Measurements from ENCODE around the gene RAB27A.
"Not testable (repeated sequence)": the region's sequence is repeated elsewhere in the genome, so short reads cannot be mapped to it uniquely, and the experiment has no call there.

Gene RAB27A

GRCh38 chr15:55281517-55282228 lies 7.9 kb downstream of the RAB27A start:
- no peak for DNase-seq (ENCODE audit: low spot score)

GRCh38 chr15:55280589-55280988 lies 9.0 kb downstream of the RAB27A start:
- not testable (repeated sequence) for DNase-seq (ENCODE audit: low spot score)

- DNase-seq (ENCODE audit: low spot score) = peak; percentile 66
These were observed 9.8 kb downstream of the RAB27A start for GRCh38 chr15:55279746-55280351.

GRCh38 chr15:55279100-55279745 lies 10.4 kb downstream of the RAB27A start:
- no peak for DNase-seq (ENCODE audit: low spot score)

- DNase-seq (ENCODE audit: low spot score) = no peak
These were observed 11.9 kb downstream of the RAB27A start for GRCh38 chr15:55277715-55278114.

GRCh38 chr15:55277116-55277564 lies 12.5 kb downstream of the RAB27A start:
- DNase-seq (ENCODE audit: low spot score) = no peak

- DNase-seq (ENCODE audit: low spot score) = no peak
These were observed 13.3 kb downstream of the RAB27A start for GRCh38 chr15:55276324-55276723.

- DNase-seq (ENCODE audit: low spot score) = no peak
These were observed 19.3 kb downstream of the RAB27A start for GRCh38 chr15:55270291-55270690.

- DNase-seq (ENCODE audit: low spot score) = no peak
These were observed 21.4 kb downstream of the RAB27A start for GRCh38 chr15:55268176-55268695.

GRCh38 chr15:55267401-55268175 lies 22.0 kb downstream of the RAB27A start:
- DNase-seq (ENCODE audit: low spot score) = no peak

- DNase-seq (ENCODE audit: low spot score) = no peak
These were observed 23.1 kb downstream of the RAB27A start for GRCh38 chr15:55266547-55266946.

- no peak for DNase-seq (ENCODE audit: low spot score)
These were observed 29.0 kb downstream of the RAB27A start for GRCh38 chr15:55260562-55261131.

- no peak for DNase-seq (ENCODE audit: low spot score)
These were observed 31.7 kb downstream of the RAB27A start for GRCh38 chr15:55257938-55258337.

GRCh38 chr15:55257012-55257670 lies 32.5 kb downstream of the RAB27A start:
- no peak for DNase-seq (ENCODE audit: low spot score)

- DNase-seq (ENCODE audit: low spot score) = no peak
These were observed 33.2 kb downstream of the RAB27A start for GRCh38 chr15:55256281-55257011.

GRCh38 chr15:55255714-55256113 lies 33.9 kb downstream of the RAB27A start:
- DNase-seq (ENCODE audit: low spot score) = no peak

GRCh38 chr15:55254916-55255679 lies 34.5 kb downstream of the RAB27A start:
- no peak for DNase-seq (ENCODE audit: low spot score)

- no peak for DNase-seq (ENCODE audit: low spot score)
These were observed 36.0 kb downstream of the RAB27A start for GRCh38 chr15:55253580-55253979.

GRCh38 chr15:55252201-55252600 lies 37.4 kb downstream of the RAB27A start:
- not testable (repeated sequence) for DNase-seq (ENCODE audit: low spot score)

GRCh38 chr15:55250941-55251340 lies 38.7 kb downstream of the RAB27A start:
- no peak for DNase-seq (ENCODE audit: low spot score)

Measured in LoVo (cell line).